GM12891 (cell line): ENCODE results near the gene SPANXN5. TPM values are rescaled to one million over a fixed set of nuclear protein-coding genes. Genes with fewer than 3 reads are reported as not detected.
A peak's percentile ranks its signal among the peaks of the same experiment; 100 is the strongest.
"Not testable (repeated sequence)": the region's sequence is repeated elsewhere in the genome, so short reads cannot be mapped to it uniquely, and the experiment has no call there.

Source experiments
- DNase-seq: peaks from one replicate; pipeline ENCODE4 v3.0.0; 2011; ENCODE audit warnings: low spot score; ENCODE audit not compliant: insufficient read length
- FAIRE-seq: peaks from 2 replicates; lab custom pipeline; 2011; peaks lifted over from hg19 to GRCh38; lab: Jason Lieb, UNC
- PAX5 ChIP-seq: IDR thresholded peaks from 2 replicates; pipeline ENCODE4 v1.6.1; 2011; ENCODE audit warnings: low read length, moderate library complexity, mild to moderate bottlenecking; ENCODE audit not compliant: insufficient read depth, severe bottlenecking
- POLR2A ChIP-seq: IDR thresholded peaks from 2 replicates; pipeline ENCODE4 v1.6.1; 2011; ENCODE audit warnings: low read depth, low read length, control low read depth
- POLR2AphosphoS5 ChIP-seq: IDR thresholded peaks from 2 replicates; pipeline ENCODE4 v1.6.1; 2011; ENCODE audit warnings: low read depth, low read length, control low read depth
- POU2F2 ChIP-seq: IDR thresholded peaks from 2 replicates; pipeline ENCODE4 v1.6.1; 2011; ENCODE audit warnings: low read depth, mild to moderate bottlenecking, control low read depth, low read length, moderate library complexity
- SPI1 ChIP-seq: IDR thresholded peaks from 2 replicates; pipeline ENCODE4 v1.6.1; 2011; ENCODE audit warnings: low read depth, low read length, control low read depth
- TAF1 ChIP-seq: IDR thresholded peaks from 2 replicates; pipeline ENCODE4 v1.6.1; 2011; ENCODE audit warnings: low read depth, low read length, control low read depth
- polyA plus RNA-seq: library from polyadenylated mRNA; unstranded; fragments of >200 nt; gene quantifications from one replicate; pipeline ENCODE4 v1.2.1, GENCODE V29; 2012; ENCODE audit warnings: low read depth, missing spikeins, inconsistent platforms; ENCODE audit not compliant: missing spikeins

Gene SPANXN5, protein sequence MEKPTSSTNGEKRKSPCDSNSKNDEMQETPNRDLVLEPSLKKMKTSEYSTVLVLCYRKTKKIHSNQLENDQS
- not detected for polyA plus RNA-seq

DNA sequence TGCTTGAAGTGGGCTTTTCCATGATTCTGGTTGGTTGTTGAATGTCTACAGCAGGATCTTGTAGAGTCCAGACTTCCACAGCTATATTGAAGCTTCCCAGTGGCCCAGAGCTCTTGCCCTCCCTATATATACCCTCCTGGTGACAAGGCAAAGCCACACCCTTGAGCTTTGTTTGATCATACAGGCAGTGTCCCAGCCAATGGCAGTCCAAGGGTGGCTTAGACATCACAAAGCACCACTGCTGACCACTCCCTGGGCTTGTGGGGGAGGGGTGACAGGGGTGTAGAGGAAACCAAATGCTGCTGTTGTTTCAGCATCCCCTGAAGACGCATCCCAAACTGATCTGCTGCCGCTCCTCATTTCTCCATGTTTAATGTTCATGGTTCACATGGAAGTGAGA is at the start of gene SPANXN5:
TSS of gene SPANXN5 (minus strand) at position 101 of the 400 bp plus-strand sequence. CDS start at position 22, 79 bp downstream.
- not testable (repeated sequence) for DNase-seq, FAIRE-seq

DNA sequence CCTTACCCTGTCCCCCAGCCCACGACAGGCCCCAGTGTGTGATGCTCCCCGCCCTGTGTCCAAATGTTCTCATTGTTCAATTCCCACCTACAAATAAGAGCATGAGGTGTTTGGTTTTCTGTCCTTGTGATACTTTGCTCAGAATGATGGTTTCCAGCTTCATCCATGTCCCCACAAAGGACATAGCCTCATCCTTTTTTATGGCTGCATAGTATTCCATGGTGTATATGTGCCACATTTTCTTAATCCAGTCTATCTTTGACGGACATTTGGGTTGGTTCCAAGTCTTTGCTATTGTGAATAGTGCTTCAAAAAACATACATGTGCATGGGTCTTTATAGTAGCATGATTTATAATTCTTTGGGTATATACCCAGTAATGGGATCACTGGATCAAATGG is 46.4 kb upstream of the SPANXN5 start:
- not testable (repeated sequence) for FAIRE-seq, DNase-seq

DNA sequence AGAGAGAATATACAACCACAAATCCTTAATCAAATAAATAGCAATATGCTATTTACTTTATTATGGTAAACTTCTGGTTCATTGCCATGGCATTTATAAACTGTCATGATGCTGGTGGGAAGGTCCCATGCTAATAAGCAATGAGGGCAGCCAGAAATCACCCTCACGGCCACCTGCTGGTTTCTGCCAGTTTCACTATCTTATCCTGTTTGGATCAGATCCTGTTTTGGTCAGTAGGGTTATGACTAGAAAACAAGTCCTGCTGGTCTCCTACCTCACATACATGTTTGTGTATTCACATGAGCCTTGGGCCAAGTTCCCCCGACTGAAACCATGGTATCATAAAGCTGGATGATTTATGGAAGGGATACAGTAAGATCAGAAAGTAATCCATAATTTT is 41.9 kb upstream of the SPANXN5 start:
- no peak for DNase-seq
- no peak for TF ChIP-seq TAF1
- no peak for TF ChIP-seq POLR2A
- peak; percentile 49 for TF ChIP-seq SPI1
- FAIRE-seq, result no peak

DNA sequence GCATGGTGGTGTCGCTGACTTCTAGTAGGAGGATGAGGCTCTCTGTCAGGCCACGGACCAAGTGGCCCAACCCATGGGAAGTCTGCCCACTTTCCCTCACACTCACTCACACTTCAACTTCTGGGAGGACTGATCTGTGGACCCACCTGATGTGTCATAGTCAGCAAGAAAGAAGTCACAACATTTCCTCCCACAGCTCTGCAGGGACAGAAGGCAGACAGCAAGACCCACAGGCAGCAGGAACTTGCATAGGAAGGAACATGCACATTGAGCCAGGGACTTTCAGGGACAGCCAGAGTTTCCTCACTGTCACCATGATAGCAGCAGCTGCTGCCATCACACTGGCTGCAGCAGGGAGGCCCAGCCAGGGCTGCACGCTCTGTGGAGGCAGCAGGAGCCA is 33.3 kb upstream of the SPANXN5 start:
- no peak for TF ChIP-seq PAX5
- TF ChIP-seq POLR2A, result no peak
- no peak for TF ChIP-seq POU2F2
- TF ChIP-seq SPI1, result no peak
- TF ChIP-seq TAF1, result no peak
- no peak for TF ChIP-seq POLR2AphosphoS5
- FAIRE-seq, result no peak
- no peak for DNase-seq

DNA sequence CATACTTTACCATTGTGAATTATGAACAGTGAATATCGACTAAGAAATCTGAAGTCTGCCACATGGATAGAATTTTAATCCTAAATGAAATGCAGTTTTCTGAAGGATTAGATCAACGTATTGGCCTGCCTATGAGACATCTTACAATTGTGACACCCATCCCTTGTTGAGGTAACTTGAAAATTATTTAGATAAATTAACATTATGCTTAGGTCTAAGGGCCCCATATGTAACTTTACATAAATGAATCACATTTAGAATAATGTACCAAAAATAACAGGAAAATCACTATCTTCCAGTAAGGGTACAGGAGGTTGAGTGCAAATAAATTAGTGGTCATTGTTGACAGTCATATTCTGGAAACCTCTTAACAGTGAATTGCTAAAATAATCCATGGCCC is 27.4 kb upstream of the SPANXN5 start:
- TF ChIP-seq SPI1, result no peak
- no peak for TF ChIP-seq PAX5
- no peak for TF ChIP-seq TAF1
- TF ChIP-seq POLR2AphosphoS5, result no peak
- no peak for TF ChIP-seq POLR2A
- no peak for TF ChIP-seq POU2F2
- FAIRE-seq (no peak), DNase-seq (no peak)

DNA sequence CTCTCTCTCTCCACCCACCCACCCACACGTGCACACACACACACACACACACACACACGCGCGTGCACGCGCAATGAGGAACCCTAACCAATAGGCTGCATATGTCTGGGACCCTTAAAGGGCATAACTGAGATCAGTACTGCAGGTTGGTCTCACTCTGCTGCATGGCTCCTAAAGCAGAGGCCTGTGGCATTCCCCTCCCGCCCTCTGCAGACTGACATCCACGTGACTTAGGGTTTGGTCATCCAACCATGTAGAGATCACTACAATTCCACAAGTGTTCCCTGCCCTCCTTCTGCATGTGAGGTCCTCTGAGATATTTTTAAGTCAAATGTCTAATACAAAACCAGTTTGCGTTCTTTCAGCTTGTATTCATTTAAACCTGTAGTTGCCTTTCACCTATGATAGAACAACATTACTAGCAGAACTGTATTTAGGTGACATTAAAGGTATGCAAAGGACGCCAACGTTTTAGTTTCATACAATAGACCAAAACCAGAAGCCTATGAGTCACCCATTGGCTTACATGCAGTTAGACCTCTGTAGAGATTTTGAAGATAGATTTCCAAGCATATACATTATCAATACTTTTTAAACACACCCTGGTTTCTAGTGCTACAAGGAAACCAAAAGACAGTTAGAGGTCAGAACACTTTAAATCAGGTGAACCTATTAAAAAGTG is 24.0 kb upstream of the SPANXN5 start:
- TF ChIP-seq POLR2A (no peak), POLR2AphosphoS5 (no peak), SPI1 (no peak), PAX5 (no peak), POU2F2 (no peak), TAF1 (no peak)
- FAIRE-seq, result no peak
- DNase-seq, result no peak

DNA sequence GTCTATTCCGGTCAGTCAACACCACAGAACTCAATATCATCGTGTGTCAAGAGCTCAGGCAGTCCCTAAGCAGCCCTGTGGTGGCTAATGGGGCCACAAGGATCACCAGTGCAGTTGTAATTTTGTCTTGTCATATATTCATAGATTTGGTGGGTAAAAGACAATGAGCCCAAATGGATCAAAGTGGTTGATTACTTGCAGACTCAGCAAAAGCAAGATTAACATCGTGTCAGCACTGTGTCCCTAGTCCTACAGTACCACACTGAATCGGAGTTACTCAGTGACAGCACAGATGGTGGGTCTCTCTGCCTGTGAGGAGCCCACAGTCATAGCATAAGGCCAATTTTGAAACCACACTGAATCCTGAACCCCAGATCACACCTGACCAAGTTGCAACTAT is 22.6 kb upstream of the SPANXN5 start:
- FAIRE-seq, result no peak
- no peak for TF ChIP-seq POLR2AphosphoS5
- TF ChIP-seq SPI1, result no peak
- TF ChIP-seq PAX5, result no peak
- TF ChIP-seq TAF1, result no peak
- no peak for TF ChIP-seq POLR2A
- TF ChIP-seq POU2F2, result no peak
- DNase-seq, result no peak

DNA sequence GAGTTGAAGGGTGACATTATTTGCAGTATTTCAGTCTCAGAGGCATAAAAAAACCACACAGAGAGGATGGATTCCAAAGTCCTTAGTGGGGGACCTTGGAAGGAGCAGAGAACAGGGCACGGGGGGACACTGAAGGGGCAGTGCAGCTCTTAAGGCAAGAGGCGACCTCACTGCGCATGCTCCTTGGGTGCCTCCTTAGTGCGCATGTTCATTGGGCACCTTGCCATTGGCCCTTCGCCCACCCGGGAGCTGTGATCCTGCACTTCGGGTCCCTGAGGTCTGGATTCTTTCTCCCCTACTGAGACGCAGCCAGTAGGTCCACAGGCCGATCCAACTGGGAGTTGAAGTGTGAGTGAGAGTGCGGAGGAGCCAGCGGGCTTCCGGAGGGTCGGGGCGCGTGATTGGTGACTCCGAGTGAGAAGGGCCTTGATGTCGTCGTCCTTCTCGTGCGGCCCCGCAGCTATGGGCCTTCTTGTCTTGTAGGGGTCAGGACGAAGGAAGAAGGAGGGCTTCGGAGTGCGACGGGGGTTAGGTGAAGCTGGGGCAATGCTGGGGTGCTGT is 13.9 kb upstream of the SPANXN5 start, which contains the start of gene XAGE5:
TSS of gene XAGE5 (plus strand) at position 223 of the 561 bp plus-strand sequence. CDS start 1,280 bp downstream, outside the sequence.
- DNase-seq (no peak), FAIRE-seq (no peak)
- TF ChIP-seq TAF1 (no peak), POLR2AphosphoS5 (no peak), POU2F2 (no peak), SPI1 (no peak), PAX5 (no peak), POLR2A (no peak)

DNA sequence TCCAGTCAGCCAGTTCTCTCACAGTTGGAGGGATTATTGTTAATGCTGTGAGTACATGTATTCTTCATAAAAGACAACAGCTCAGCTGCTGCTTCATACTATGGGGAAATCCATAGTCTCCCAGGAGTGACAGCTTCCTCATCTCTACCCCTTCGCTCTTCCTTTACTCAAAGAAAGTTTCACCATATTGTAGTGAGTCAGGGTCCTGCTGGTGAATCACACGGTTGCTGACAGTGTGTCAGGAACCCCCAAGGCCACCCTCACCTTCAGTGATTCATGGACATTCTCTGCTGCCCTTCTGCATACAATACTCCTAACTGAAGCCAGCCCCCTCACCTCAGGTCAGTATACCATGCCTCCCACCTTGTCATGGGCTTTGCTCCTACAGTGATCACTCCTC is 7.6 kb upstream of the SPANXN5 start:
- not testable (repeated sequence) for DNase-seq

DNA sequence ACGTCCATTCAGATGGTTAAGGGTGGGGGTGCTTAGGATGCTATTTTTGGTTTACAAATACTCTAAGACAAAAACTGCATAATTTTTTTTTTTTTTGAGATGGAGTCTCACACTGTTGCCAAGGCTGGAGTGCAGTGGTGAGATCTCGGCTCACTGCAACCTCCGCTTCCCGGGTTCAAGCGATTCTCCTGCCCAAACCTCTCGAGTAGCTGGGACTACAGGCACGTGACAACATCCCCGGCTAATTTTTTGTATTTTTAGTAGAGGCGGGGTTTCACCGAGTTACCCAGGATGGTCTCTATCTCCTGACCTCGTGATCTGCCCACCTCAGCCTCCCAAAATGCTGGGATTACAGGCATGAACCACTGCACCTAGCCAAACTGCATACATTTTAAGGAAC is 23.7 kb downstream of the SPANXN5 start:
- FAIRE-seq, DNase-seq: not testable (repeated sequence)

More for the DNA sequence above, 7.6 kb upstream of the SPANXN5 start:
- not testable (repeated sequence) for FAIRE-seq

DNA sequence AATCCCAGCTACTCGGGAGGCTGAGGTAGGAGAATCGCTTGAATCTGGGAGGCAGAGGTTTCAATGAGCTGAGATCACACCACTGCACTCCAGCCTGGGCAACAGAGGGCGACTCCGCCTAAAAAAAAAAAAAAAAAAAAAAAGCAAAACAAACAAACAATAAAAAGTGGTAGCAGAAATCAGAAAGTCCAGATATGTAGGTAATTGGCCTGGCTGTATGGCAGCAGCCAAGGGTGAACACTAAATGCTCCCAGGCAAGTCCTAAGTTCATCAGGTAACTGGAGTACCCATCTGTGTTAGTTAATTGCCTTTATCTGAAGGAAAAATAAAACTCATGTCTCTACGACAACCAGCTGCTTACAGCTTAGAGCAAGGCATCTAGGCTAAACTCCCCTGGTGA is 31.2 kb downstream of the SPANXN5 start:
- not testable (repeated sequence) for DNase-seq, FAIRE-seq

DNA sequence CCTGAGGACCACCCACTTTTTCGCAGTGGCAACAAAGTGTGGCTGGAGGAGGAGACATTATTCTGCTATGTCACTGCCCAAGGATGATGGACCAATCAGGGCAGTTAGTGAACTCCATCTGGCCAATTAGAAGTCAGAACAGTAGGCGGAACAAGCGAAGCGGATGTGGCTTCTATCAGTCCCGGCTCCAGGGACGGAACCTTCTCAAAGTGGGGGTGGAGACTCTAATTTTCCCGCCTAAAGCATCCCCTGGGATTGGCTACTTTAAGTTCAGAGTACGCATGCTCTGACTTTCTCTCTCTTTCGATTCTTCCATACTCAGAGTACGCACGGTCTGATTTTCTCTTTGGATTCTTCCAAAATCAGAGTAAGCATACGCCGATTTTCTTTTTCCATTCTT is 46.3 kb downstream of the SPANXN5 start, which contains the start of gene SSX2B:
TSS of gene SSX2B (plus strand) at position 301 of the 400 bp plus-strand sequence. CDS start 1,429 bp downstream, outside the sequence.
- DNase-seq, FAIRE-seq: not testable (repeated sequence)
